H1 (cell line): ENCODE measurements around the gene PTGES. TPM values are rescaled to one million over a fixed set of nuclear protein-coding genes. Genes with fewer than 3 reads are reported as not detected.

Experiments used
- CTCF ChIA-PET: fragments of 300-600 bp; sonication (Branson Sonifier 250); formaldehyde crosslinking; loops from one replicate; lab custom pipeline; 2021; ENCODE audit not compliant: partially characterized antibody; lab: Charles Lee
- POLR2A ChIA-PET: fragments of 300-600 bp; sonication (Branson Sonifier 250); formaldehyde crosslinking; loops from one replicate; lab custom pipeline; 2021; ENCODE audit warnings: inconsistent platforms; ENCODE audit not compliant: partially characterized antibody; lab: Charles Lee
- DNase-seq, 2 experiments: peaks; one replicate each; pipeline versions ENCODE4 v3.0.0 to v3.0.0-alpha.2; 2010 to 2022; ENCODE audit warnings: low spot score in 2 of 2, low read depth in 1 of 2, mixed read lengths in 1 of 2
- FAIRE-seq: peaks from 2 replicates; lab custom pipeline; 2011; peaks lifted over from hg19 to GRCh38; lab: Jason Lieb, UNC
- H2AFZ ChIP-seq: 2 replicates; pipeline ENCODE4 v1.8.1; 2012; ENCODE audit warnings: low read length, inconsistent platforms
- H2AK5ac ChIP-seq: 2 replicates; pipeline ENCODE4 v1.6.1; 2013; ENCODE audit warnings: low read depth, low read length
- H2BK120ac ChIP-seq: replicated peaks from 2 replicates; pipeline ENCODE3; 2013; ENCODE audit warnings: low read depth, low read length, inconsistent platforms
- H2BK12ac ChIP-seq: 2 replicates; pipeline ENCODE4 v1.6.1; 2013; ENCODE audit warnings: low read depth, low read length
- H2BK15ac ChIP-seq: 2 replicates; pipeline ENCODE4 v1.6.1; 2013; ENCODE audit warnings: low read length
- H2BK20ac ChIP-seq: 2 replicates; pipeline ENCODE4 v1.6.1; 2013; ENCODE audit warnings: low read length
- H2BK5ac ChIP-seq: 2 replicates; pipeline ENCODE4 v1.6.1; 2013; ENCODE audit warnings: low read depth, low read length
- H3K14ac ChIP-seq: 2 replicates; pipeline ENCODE4 v1.6.1; 2013; ENCODE audit warnings: inconsistent platforms; ENCODE audit not compliant: insufficient read length
- H3K18ac ChIP-seq: 2 replicates; pipeline ENCODE4 v1.6.1; 2013; ENCODE audit warnings: low read length; ENCODE audit errors: extremely low read depth
- H3K23ac ChIP-seq: 2 replicates; pipeline ENCODE4 v1.6.1; 2013; ENCODE audit warnings: inconsistent platforms; ENCODE audit not compliant: insufficient read length
- H3K23me2 ChIP-seq: 2 replicates; pipeline ENCODE4 v1.6.1; 2013; ENCODE audit warnings: low read depth, low read length
- H3K27ac ChIP-seq: 2 replicates; pipeline ENCODE4 v1.6.1; 2011; ENCODE audit warnings: low read depth, low read length, inconsistent platforms
- H3K27me3 ChIP-seq, 4 experiments: replicated peaks in 1 of 4; 1 replicate in 1 of 4; 2 replicates in 3 of 4; pipeline versions ENCODE4 v1.6.1 to v1.8.1; 2011 to 2013; ENCODE audit warnings: low read length in 3 of 4, mild to moderate bottlenecking in 3 of 4, inconsistent platforms in 2 of 4, mixed read lengths in 2 of 4, moderate library complexity in 1 of 4; ENCODE audit not compliant: control insufficient read depth in 3 of 4, insufficient read depth in 3 of 4; ENCODE audit errors: extremely low read depth in 1 of 4
- H3K36me3 ChIP-seq, 4 experiments: 2 replicates each; pipeline versions ENCODE4 v1.6.1 to v1.8.1; 2011 to 2013; ENCODE audit warnings: mild to moderate bottlenecking in 4 of 4, low read length in 3 of 4, moderate library complexity in 2 of 4, control low read depth in 1 of 4, inconsistent platforms in 1 of 4; ENCODE audit not compliant: insufficient read depth in 4 of 4, control insufficient read depth in 2 of 4
- H3K4ac ChIP-seq: replicated peaks from 2 replicates; pipeline ENCODE3; 2013; ENCODE audit warnings: low read length, low read depth, mixed read lengths, inconsistent platforms; ENCODE audit not compliant: insufficient read length
- H3K4me1 ChIP-seq, 4 experiments: replicated peaks in 1 of 4; 1 replicate in 1 of 4; 2 replicates in 3 of 4; pipeline versions ENCODE4 v1.6.1 to v1.8.1; 2011 to 2013; ENCODE audit warnings: low read length in 3 of 4, inconsistent platforms in 2 of 4, mixed read lengths in 1 of 4; ENCODE audit not compliant: insufficient read depth in 4 of 4, control insufficient read depth in 3 of 4
- H3K4me2 ChIP-seq, 2 experiments: 2 replicates each; pipeline versions ENCODE4 v1.6.1 to v1.8.1; 2011 to 2013; ENCODE audit warnings: low read depth in 2 of 2, low read length in 2 of 2, control low read depth in 1 of 2, inconsistent platforms in 1 of 2, mild to moderate bottlenecking in 1 of 2; ENCODE audit not compliant: insufficient read depth in 1 of 2
- H3K4me3 ChIP-seq, 4 experiments: fragments of 200-600, 300-600 bp in 1 of 4; sonication (generic), shearing (Covaris generic), sonication (Bioruptor Twin) in 1 of 4; 2 replicates each; pipeline versions ENCODE4 v1.5.1 to v1.8.1; 2011 to 2016; ENCODE audit warnings: low read length in 4 of 4, low read depth in 3 of 4, control low read depth in 2 of 4, inconsistent platforms in 2 of 4, mild to moderate bottlenecking in 2 of 4, mixed read lengths in 1 of 4, moderate library complexity in 1 of 4; ENCODE audit not compliant: insufficient read depth in 2 of 4; ENCODE audit errors: extremely low read depth in 1 of 4
- H3K56ac ChIP-seq: replicated peaks from 2 replicates; pipeline ENCODE3; 2013; ENCODE audit warnings: low read depth, mild to moderate bottlenecking, mixed read lengths, low read length, inconsistent platforms; ENCODE audit not compliant: insufficient read length
- H3K79me1 ChIP-seq: 2 replicates; pipeline ENCODE4 v1.6.1; 2013; ENCODE audit warnings: low read depth, low read length, control low read depth
- H3K79me2 ChIP-seq, 2 experiments: 2 replicates each; pipeline versions ENCODE4 v1.6.1 to v1.8.1; 2012 to 2013; ENCODE audit warnings: low read length in 2 of 2, mild to moderate bottlenecking in 2 of 2, inconsistent platforms in 1 of 2; ENCODE audit not compliant: insufficient read depth in 2 of 2, control insufficient read depth in 1 of 2
- H3K9ac ChIP-seq, 4 experiments: replicated peaks in 1 of 4; 1 replicate in 1 of 4; 2 replicates in 3 of 4; pipeline versions ENCODE4 v1.6.1 to v1.8.1; 2011 to 2013; ENCODE audit warnings: low read depth in 3 of 4, low read length in 3 of 4, control low read depth in 2 of 4, mild to moderate bottlenecking in 2 of 4, moderate library complexity in 2 of 4, inconsistent platforms in 1 of 4; ENCODE audit errors: extremely low read depth in 1 of 4
- H3K9me3 ChIP-seq, 2 experiments: 2 replicates each; pipeline versions ENCODE4 v1.6.1 to v1.8.1; 2012 to 2013; ENCODE audit warnings: mild to moderate bottlenecking in 2 of 2, moderate library complexity in 2 of 2, control low read depth in 1 of 2, inconsistent platforms in 1 of 2, low read depth in 1 of 2, low read length in 1 of 2, mixed read lengths in 1 of 2; ENCODE audit not compliant: insufficient read depth in 2 of 2
- H4K20me1 ChIP-seq, 2 experiments: replicated peaks in 1 of 2; 2 replicates each; pipeline versions ENCODE3 to v1.8.1; 2011 to 2013; ENCODE audit warnings: inconsistent platforms in 2 of 2, low read length in 2 of 2, mild to moderate bottlenecking in 1 of 2; ENCODE audit not compliant: insufficient read depth in 2 of 2, control insufficient read depth in 1 of 2
- H4K5ac ChIP-seq: 2 replicates; pipeline ENCODE4 v1.6.1; 2013; ENCODE audit warnings: low read length, low read depth, mixed read lengths, inconsistent platforms; ENCODE audit not compliant: insufficient read length
- H4K8ac ChIP-seq: 2 replicates; pipeline ENCODE4 v1.8.0; 2013; ENCODE audit warnings: mild to moderate bottlenecking, moderate library complexity, low read length, inconsistent platforms; ENCODE audit not compliant: insufficient read depth; ENCODE audit errors: extremely low read depth
- H4K91ac ChIP-seq: replicated peaks from 2 replicates; pipeline ENCODE3; 2013; ENCODE audit warnings: low read length, mixed read lengths, inconsistent platforms; ENCODE audit not compliant: insufficient read length
- CBX5 ChIP-seq: fragments of 300-800, 300-1000 bp; sonication (generic); IDR thresholded peaks from 2 replicates; pipeline ENCODE4 v1.7.1; 2016; ENCODE audit warnings: antibody characterized with exemption, low read length, low read depth
- CHD1 ChIP-seq: IDR thresholded peaks from 2 replicates; pipeline ENCODE4 v1.6.1; 2012; ENCODE audit warnings: low read depth, low read length, improper control_type of control experiment
- FOSL1 ChIP-seq: IDR thresholded peaks from 2 replicates; pipeline ENCODE4 v1.6.1; 2011; ENCODE audit warnings: mild to moderate bottlenecking, low read depth, low read length, moderate library complexity; ENCODE audit not compliant: insufficient read depth
- KDM4A ChIP-seq: IDR thresholded peaks from one replicate; pipeline ENCODE4 v1.7.1; 2012; ENCODE audit warnings: low read depth, mild to moderate bottlenecking, moderate library complexity, low read length, inconsistent platforms; ENCODE audit not compliant: severe bottlenecking
- KDM5A ChIP-seq: fragments of 200-600 bp; IDR thresholded peaks from 2 replicates; pipeline ENCODE4 v1.7.1; 2012; ENCODE audit warnings: mild to moderate bottlenecking, low read length, inconsistent platforms, mixed read lengths
- POLR2A ChIP-seq, 2 experiments: IDR thresholded peaks; 1 replicate in 1 of 2; 2 replicates in 1 of 2; pipeline ENCODE4 v1.6.1; 2011; ENCODE audit warnings: low read depth in 2 of 2, low read length in 2 of 2, mild to moderate bottlenecking in 2 of 2; ENCODE audit errors: control extremely low read depth in 1 of 2
- TEAD4 ChIP-seq: IDR thresholded peaks from 2 replicates; pipeline ENCODE4 v1.6.1; 2012; ENCODE audit warnings: low read depth, low read length, inconsistent platforms, mixed read lengths
- USF2 ChIP-seq: IDR thresholded peaks from 2 replicates; pipeline ENCODE4 v1.6.1; 2011; ENCODE audit warnings: low read length, improper control_type of control experiment
- WGBS, 2 experiments: shearing (Covaris generic) in 1 of 2; methylation state at CpG; one replicate each; pipeline versions ENCODE4 v1.1.6 to v1.1.7; 2013 to 2015; ENCODE audit warnings: low lambda C conversion rate in 2 of 2, mixed read lengths in 2 of 2, inconsistent platforms in 1 of 2, low coverage in 1 of 2, missing lambda C conversion rate in 1 of 2; ENCODE audit not compliant: insufficient replicate concordance in 2 of 2, insufficient coverage in 1 of 2, insufficient read length in 1 of 2; ENCODE audit errors: extremely low coverage in 1 of 2, missing lambda C conversion rate in 1 of 2; 5-methylcytosine and 5-hydroxymethylcytosine counted together
- polyA plus RNA-seq, 7 experiments: library from polyadenylated mRNA; depleted of rRNA in 3 of 7; stranded (reverse) in 5 of 7; unstranded in 2 of 7; fragments of >200 nt in 5 of 7; fragments of 200-250 nt in 2 of 7; gene quantifications; 1 replicate in 5 of 7; 2 replicates in 1 of 7; 4 replicates in 1 of 7; pipeline versions ENCODE4 v1.2.1 to v1.2.3, GENCODE V29; 2011 to 2013; ENCODE audit warnings: missing spikeins in 2 of 7, mixed read lengths in 2 of 7
- total RNA-seq: library from RNA; stranded (reverse); fragmentation: NEBNext Ultra II Directional; extraction: Animal tissue kit (Norgen Biotek cat#: 25700); gene quantifications from 2 replicates; pipeline ENCODE4 v1.2.1, GENCODE V29; 2021

The PTGES gene
- total and polyA plus RNA-seq, 2 of the 8 experiments (the other 6 are each of a cell fraction or from before 2014, with no cell fraction given): 3.2 to 5.1 TPM

- Histone ChIP-seq H2AFZ (no peak overlapping the region), H3K23ac (no peak overlapping the region), H3K27ac (no peak overlapping the region), H3K4me3 (no peak overlapping the region), H3K4me1 (peaks cover 0 to 3% (median 0%) of the 10 kb centered on the region in 4 experiments; a peak in 3 of 7 replicates), H3K9ac (no peak overlapping the region), H3K4me2 (no peak overlapping the region), H4K5ac (no peak overlapping the region), H3K9me3 (no peaks in the 10 kb centered on the region), H3K56ac (no peak overlapping the region), H3K18ac (no peak overlapping the region), H4K91ac (no peak overlapping the region), H2BK120ac (no peak overlapping the region), H3K27me3 (no peaks in the 10 kb centered on the region), H3K23me2 (no peaks in the 10 kb centered on the region), H4K20me1 (no peaks in the 10 kb centered on the region), H2BK20ac (no peak overlapping the region), H3K36me3 (no peaks in the 10 kb centered on the region), H3K4ac (no peak overlapping the region), H3K14ac (no peak overlapping the region), H2BK12ac (peak overlapping the region; percentile 77; the same call in 1 of the 2 replicates), H3K79me2 (no peaks in the 10 kb centered on the region), H4K8ac (no peak overlapping the region)
- ChIA-PET CTCF (interaction anchor here (0.7 to 12.8 kb wide), 9 partner anchors 11 to 78 kb away, joined by 3 to 250 read pairs (median 3); no protein-coding TSS in a partner anchor), POLR2A (interaction anchor here (1.0 to 1.2 kb wide), 2 partner anchors 12 to 37 kb away, joined by 3 read pairs; no protein-coding TSS in a partner anchor)
- FAIRE-seq (no peak), DNase-seq (no peak)
- TF ChIP-seq FOSL1 (no peak), POLR2A (IDR thresholded peaks at IDR 0.05; ENCODE audit: control extremely low read depth in 1 of 2, low read depth in 2 of 2, low read length in 2 of 2) (no peak), TEAD4 (no peak), CBX5 (no peak), KDM5A (no peak), KDM4A (no peak), USF2 (no peak), CHD1 (no peak)
- TF ChIP-seq, all 59 proteins: peak for 0
- no peak overlapping the region for H2BK5ac ChIP-seq
- H2AK5ac ChIP-seq: no peak overlapping the region
- WGBS, 2 experiments: 96% methylated on average over 2 of the region's 2 CpGs; no CpG with 5 or more reads in 1 of the 2 experiments
- no peaks in the 10 kb centered on the region for H3K79me1 ChIP-seq
- H2BK15ac ChIP-seq: no peak overlapping the region
These were observed 22.6 kb upstream of the PTGES start for GRCh38 chr9:129775448-129775798.
